SIG-M5 treated with dmso at 0.1 percent for 504 hours (cell line): ENCODE results near the gene NOA1.

Experiments used
- DNase-seq: peaks from one replicate; lab custom pipeline; 2025; ENCODE audit not compliant: unreplicated experiment; lab: John Stamatoyannopoulos, UW

Gene NOA1

DNA sequence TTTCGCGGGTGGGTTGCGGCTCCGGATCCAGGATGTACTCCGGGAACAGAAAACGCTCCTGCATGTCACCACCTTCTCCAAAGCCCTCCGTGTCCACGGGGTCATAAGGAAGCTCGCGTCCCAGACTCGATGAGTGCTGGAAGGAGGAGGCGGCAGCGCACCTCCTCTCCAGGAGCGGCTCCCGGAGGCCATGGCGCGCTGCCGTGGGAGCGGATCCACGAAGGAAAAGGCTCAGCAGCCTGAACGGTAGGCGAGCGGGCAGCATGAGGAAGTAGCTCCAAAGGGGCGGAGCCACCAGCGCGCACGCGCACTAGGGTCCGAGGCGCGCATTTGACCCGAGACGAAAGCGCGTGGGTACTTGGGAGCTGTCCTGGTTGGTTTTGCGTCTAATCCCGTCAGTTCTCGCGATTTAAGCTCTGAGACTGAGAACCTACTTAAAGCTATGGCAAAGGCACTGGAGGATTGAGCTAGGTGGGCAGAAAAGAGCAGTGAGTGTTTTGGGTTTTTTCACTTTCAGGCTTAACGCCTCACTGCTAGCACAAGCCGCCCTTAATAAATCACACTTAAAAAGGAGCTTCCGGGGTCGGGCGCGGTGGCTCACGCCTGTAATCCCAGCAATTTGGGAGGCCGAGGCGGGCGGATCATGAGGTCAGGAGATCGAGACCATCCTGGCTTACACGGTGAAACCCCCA lies at the start of gene NOA1:
Gene NOA1 (minus strand): TSS at position 286 of the 692 bp plus-strand sequence. CDS start 21 bp downstream, at position 265.
- DNase-seq = peak; percentile 96

DNA sequence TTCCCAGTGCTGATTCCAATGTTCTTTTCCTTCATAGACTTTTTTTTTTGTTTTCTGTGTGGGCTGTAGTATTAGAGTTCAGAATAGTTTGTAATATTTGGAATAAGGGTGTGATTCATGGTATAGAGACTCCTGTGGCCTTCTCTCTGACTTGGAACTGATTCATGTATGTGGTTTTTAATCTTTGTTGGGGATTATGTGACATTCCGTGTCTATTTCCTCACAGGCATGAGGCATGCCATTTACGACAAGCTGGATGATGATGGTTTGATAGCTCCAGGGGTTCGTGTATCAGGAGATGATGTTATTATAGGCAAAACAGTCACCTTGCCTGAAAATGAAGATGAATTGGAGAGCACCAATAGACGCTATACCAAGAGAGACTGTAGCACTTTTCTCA lies 45.7 kb upstream of the NOA1 start:
- DNase-seq = no peak

DNA sequence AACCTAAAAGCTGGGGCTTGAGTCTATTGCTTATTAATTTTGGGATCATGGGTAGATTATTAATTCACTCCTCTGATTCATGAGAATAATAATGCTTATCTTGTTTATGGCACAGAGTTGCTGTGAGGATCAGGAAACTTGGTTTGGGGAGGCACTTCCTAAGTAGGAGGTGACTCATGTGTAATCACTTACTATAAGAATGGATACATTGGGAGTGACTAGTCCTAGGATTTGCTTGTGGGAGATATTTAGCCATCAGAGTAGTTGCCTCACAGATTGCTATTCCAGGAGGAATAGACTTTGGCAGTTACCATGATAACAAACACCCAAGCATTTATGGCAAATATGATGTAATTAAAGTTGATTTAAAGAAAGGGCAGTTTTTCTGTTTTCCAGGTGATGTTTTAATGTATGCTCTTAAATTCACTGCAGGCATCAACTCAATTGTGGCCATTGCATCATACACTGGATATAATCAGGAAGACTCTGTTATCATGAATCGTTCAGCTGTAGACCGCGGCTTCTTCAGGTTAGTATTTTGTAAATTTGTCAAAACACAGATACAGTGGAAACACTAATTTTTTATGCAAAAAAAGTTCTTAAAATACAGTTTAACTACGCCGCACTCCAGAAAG lies 43.2 kb upstream of the NOA1 start:
- no peak for DNase-seq

DNA sequence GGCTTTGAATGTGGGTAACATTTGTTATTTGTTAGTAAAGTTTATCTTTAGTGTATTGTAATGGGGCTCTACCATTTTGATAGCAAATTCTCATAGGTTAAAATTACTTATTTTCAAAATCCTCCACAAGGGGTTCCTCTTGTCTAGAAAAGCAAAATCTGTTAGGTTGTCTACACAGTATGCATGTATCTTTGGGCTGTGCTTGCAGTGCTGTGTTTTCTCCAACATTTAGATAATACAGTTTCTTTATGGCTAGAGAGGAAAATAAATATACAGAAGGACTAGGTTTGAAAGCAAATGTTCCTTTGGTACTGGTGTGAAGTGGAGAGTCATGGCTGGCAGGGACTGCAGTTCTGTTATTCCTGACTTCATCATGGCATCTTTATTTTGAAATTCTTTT lies 41.6 kb upstream of the NOA1 start:
- no peak for DNase-seq

DNA sequence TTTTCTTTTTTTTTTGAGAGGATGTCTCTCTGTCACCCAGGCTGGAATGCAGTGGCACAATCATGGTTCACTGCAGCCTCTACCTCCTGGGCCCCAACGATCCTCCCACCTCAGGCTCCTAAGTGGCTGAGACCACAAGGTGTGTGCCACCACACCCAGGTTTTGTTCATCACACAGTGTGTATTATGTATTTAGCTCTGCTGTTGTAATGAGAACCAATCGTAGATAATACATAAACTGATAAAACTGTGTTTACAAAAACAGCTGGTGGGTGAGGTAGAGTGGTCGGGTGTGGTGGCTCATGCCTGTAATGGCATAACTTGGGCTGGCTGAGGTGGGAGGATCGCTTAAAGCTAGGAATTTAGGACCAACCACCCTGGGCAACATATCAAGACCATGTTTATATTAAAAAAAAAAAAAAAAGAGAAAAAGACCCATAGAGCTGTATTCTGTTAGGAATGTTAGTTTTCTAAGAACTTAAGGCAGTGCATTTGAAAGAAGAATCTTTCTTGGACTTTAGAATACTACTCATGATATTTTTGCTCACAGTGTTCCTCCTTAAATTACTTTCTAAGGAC lies 36.2 kb upstream of the NOA1 start:
- no peak for DNase-seq

DNA sequence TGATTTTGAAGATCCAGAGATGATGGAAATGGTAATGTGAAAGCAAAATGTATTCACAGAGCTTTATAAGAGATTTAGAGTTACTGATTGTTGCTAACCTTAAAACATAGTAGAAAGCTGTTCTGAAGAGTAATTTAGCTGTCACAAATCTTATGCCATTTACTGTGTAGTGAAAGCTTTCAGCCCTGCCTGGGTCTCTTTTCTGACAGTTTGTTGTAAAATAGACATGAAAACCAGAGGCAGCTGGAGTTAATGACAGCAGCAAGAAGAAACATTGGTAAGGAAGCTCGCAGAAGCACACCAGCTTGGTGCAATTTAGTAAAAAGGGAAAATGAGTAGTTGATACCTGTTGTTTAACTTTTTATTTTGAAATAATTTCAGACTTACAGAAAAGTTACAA lies 22.3 kb upstream of the NOA1 start:
- DNase-seq = no peak

DNA sequence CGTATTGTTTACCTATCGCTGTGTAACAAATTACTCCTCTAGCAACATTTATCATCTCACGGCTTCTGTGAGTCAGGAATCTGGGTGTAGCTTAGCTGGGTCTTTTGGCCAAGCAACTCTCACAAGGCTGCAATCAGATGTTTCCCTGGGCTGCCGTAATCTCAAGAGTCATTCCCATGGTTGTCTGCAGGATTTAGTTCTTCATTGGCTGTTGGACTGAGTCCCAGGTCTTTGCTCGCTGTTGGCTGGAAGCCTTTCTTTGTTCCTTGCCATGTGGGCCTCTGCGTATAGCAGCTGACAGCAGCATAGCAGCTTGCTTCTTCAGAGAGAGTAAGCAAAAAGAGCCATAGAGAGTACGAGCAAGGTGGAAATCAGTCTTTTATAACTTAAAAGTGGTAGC lies 18.1 kb upstream of the NOA1 start:
- no peak for DNase-seq

DNA sequence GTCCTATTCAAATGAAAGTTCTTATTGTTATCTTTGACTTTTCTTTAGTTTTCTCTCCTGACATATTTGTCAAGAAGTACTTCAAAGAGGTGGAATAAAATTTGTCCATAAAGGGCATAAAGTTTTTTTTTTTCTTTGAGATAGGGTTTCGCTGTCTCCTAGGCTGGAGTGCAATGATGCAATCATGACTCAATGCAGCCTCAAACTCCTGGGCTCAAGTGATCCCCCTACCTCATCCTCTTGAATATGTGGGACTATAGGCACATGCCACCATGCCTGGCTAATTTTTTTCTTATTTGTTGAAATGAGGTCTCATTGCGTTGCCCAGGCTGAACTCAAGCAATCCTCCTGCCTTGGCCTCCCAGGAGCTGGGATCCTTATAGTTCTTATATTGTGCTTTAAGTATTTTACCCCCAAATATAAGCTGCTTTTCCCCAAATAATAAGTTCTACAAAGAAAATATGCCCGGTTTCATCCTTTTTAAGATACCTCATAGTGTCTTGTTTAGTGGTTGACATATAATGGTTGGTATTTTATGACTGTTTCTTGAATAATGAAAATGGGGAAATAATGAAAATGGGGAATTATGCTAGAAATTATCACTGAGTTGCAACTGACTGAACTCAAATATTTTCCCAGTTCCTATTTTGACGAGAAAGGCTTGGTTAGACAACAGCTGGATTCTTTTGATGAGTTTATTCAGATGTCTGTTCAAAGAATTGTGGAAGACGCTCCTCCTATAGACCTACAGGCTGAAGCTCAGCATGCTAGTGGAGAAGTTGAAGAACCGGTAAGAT lies 12.9 kb upstream of the NOA1 start:
- DNase-seq = no peak

DNA sequence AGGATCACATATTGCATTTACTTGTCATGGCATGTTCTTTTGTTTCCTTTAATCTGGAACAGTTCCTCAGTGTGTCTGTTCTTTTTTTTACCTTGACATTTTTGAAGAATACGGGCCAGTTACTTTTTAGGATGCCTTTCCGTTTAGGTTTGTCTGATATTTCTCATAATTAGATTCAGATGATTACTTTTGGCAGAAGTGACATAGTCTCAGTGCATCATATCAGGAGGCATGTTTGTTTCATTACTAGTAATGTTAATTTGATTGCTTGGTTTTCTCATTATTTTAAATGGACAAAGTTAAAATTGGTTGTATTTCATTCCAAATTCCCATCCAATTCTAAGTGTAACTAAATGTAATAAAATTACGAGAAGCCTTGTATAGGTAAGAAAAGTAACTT lies 9.5 kb upstream of the NOA1 start:
- DNase-seq = no peak

DNA sequence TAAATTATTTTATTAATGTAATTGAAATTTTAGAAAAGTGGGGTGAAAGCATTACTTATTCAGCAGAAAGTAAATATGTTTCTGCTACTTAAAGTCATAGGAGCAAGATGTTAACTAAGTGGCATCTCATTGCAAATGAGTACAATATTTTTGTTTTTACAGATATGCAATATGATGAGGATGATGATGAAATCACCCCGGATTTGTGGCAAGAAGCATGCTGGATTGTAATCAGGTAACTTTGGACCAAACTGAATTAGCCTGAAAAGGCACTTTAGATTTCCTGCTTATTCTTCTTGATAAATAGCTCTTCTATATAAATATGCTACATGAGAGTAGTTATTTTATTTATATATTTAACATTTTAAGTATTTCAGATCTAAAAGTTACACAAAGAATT lies 8.8 kb upstream of the NOA1 start:
- DNase-seq = no peak

DNA sequence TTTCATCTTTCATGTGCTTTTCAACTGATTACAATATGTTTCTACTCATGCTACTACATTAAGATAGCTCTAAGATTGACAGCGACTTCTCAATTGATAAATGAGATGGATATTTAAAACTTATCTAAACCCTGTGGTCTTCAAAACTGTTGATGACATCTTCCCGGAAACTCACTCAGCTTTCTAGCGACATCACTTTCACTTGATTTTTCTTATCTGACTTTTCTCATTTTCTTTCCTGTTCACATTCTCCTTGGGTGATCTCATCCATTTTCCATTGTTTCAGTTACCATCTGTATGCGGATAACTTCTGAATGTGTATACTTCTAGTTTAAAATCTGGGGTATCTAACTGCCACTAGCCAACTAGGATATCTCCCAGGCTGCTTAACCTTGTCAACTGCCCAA lies 4.4 kb upstream of the NOA1 start:
- no peak for DNase-seq

DNA sequence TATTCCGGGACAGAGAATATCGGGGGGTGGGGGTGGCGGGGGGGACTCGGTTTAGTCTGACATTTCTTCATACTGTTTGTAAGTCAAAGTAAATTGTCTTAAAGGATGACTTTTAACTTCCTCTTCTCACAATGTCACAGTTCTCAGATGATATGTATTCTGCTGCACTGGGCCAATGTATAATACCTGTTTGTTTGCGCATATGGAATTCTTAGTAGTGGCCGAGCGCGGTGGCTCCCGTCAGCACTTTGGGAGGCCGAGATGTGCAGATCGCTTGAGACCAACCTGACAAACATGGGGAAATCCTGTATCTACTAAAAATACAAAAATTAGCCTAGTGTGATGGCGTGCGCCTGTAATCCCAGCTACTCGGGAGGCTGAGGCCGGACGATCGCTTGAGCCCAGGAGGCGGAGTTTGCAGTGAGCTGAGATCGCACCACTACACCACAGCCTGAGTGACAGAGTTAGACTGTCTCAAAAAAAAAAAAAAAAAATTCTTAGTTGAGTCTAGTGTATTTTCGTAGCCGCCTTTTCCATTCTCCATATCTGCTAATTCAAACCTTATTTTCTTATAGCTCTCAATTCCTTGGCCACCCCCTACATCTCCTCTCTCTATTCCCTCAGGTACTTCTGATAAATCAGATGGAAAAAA lies 2.1 kb upstream of the NOA1 start:
- no peak for DNase-seq

DNA sequence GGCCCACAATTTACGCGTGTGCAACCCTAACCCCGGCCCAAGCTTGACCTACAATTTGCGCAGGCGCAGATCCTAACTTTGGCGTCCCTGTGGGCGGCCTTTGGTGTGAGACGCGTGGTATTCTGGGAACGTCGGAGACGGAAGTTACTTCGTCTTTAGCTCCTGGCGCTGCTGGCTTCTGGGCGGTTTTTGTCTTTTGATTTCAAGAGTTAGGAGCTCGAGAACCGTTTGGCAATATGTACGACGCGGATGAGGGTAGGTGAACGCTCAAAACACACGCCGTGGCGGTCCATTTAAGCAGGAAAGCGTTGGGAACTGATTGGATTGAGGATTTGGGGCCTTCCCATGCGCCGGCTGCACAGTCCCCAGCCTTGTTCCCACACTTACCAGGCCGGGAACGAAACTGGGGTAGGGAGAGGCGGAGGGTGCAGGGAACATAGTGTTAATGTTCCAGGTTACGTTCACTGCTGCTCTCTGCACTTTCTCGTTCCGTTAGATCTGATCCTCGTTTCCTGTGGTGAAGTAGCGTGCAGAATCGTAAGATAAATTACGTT lies 1.4 kb upstream of the NOA1 start, which contains the start of gene POLR2B:
Gene POLR2B (plus strand): TSS at position 147 of the 554 bp plus-strand sequence. CDS start 90 bp downstream, at position 237.
- DNase-seq = peak; percentile 95

DNA sequence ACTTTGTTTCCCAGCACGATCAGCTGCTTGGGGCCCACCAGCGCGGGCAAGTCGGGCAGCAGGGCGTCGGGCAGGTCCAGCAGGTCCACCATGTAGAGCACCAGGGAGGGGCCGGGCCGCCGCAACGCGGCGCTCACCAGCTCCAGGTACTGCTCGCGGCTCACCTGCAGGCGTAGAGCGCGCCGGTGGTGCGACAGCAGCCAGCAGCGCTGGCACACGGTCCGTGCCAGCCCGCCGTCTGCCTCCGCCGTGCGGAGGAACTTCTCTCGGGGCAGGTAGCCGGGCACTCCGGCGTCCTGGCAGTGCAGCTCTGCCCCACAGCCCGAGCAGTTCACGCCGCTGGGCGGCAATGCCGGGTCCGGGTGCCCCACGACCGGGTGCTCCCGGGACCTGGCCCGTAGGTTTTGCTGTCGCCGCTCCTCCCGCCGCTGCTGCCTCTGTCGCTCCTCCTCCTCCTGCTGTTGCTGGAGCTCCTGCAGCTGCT lies 527 bp downstream of the NOA1 start:
- DNase-seq = no peak

DNA sequence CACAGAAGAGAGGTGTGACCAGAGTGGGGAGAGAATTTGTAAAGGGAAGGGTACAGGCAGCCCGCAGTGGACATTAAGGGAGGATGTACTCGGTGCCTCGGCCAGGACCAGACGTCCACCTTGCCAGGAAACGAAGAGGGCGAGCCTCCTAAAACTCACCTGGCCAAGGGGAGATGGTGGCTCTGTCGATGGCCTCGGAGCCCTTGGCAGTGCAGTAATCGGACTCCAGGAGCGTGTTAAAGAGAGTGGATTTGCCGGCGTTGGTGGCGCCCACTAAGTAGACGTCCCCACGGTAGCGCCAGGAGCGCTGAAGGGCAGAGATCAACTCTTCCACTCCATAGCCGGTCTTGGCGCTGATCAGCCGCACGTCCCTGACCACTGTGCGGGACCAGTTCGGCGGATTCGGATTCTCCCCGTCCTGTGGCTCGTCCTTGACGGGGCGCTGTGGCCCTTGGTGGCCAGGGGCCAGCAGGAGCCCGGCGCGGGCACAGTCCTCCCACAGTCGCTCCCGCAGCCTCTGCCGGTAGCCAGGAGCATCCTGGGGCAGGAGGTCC lies 1.0 kb downstream of the NOA1 start:
- DNase-seq = no peak

DNA sequence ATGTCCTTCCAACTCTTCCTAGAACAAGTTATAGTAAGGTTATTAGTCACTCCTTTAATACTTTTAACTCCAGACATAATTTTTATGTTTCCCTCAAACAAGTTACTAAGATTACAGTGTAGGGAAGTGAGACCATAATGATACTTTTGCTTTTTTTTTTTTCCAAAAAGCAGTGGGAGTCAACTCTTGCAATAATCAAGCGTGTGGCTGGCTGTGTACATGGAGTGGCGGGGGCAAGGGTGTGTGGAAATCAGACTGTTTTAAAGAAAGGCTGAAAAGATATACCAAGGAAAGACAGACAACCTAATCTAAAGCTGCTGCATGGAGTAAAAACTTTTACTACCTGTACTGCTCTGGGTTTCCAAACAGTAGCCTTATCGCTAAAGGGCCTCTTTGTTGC lies 4.1 kb downstream of the NOA1 start:
- no peak for DNase-seq

DNA sequence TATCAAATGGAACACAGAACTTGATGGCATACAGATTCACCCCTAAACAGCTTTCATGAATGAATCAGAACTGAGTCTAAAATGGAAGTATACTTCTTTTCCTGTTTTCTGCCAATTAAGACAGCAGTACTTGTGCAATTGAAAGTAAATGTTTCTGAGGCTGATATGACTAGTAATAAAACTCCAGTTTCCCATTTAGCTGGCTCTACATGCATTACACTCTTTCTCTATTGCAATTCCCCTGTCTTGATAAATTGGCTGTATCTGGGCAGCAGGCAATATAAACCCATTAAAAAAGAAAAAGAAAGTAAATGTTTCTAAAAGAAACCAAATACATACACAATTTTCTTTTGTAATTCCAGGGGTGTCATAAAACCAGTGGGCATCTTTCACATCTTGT lies 4.6 kb downstream of the NOA1 start:
- DNase-seq = no peak

DNA sequence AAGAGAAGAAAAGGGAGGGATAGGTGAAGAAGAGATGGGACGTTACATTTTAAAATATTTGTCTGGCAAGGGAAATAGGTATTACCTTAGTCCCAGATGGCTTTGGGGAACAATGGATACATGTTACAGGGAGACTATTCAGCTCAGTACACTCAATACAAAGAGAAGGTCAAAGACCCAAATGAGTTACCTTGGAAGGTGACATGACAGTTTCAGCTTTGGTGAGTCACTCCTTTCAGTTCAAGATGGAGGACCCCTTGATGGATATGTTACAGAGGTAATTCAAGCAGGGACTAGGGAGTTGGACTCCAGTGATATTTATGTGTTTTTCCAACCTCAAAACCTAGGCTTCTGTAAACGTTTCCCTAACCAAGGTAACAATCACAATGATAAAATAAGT lies 5.0 kb downstream of the NOA1 start:
- DNase-seq = no peak

DNA sequence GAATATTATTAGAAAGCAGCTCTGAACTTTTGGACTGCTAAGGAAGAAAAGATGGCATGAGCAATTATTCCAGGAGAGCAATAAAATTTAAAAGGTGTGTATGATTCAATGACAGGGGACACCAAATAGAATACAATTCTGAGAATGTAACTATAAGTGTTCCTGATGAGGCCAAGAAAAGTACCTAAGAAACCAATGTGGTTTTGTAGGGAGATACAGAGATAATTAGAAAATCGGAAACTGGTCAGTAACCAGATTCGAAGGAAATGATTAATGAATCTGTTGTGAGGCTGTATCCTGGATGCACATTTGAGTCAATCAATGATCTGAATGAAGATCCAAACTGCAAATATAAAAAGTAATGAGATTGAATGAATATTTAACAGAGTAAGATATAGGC lies 6.0 kb downstream of the NOA1 start:
- DNase-seq = no peak

DNA sequence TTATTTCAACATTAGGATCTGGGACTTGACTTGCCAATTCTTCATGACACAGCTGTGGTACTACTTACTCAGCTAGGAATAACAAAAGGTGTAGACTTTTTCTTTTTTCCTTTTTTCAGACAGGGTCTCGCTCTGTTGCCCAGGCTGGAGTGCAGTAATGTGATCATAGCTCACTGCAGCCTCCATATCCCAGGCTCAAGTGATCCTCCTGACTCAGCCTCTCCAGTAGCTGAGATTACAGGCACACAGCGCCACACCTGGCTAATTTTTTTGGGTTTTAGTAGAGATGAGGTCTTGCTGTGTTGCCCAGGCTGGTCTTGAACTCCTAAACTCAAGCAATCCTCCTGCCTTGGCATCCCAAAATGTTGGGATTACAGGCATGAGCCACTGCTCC lies 16.3 kb downstream of the NOA1 start:
- no peak for DNase-seq
